Measurements from ENCODE around the gene KDM4C.

DNA sequence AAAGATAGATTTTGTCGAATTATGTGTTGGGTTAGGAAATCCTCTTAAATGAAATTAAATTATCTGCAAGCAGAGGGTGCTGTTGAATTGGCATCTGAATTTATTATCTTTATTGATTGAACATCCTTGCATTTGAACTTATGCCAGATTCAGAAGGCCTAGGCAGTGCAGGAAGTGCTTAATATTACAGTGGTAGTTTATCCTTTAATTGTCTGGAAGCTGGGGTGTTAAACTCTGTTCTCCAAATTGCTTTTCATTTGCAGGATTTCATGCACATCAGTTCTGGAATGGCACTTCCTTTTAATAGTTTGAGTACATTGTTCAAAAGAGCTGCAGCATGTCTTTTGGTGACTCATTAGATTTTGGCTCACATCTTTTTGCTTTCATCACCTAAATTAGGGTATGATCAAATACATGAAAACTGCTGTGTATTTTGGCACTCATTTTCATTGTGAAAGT is 186.3 kb downstream of the KDM4C start:
- TF ChIP-seq, protein P1, sequence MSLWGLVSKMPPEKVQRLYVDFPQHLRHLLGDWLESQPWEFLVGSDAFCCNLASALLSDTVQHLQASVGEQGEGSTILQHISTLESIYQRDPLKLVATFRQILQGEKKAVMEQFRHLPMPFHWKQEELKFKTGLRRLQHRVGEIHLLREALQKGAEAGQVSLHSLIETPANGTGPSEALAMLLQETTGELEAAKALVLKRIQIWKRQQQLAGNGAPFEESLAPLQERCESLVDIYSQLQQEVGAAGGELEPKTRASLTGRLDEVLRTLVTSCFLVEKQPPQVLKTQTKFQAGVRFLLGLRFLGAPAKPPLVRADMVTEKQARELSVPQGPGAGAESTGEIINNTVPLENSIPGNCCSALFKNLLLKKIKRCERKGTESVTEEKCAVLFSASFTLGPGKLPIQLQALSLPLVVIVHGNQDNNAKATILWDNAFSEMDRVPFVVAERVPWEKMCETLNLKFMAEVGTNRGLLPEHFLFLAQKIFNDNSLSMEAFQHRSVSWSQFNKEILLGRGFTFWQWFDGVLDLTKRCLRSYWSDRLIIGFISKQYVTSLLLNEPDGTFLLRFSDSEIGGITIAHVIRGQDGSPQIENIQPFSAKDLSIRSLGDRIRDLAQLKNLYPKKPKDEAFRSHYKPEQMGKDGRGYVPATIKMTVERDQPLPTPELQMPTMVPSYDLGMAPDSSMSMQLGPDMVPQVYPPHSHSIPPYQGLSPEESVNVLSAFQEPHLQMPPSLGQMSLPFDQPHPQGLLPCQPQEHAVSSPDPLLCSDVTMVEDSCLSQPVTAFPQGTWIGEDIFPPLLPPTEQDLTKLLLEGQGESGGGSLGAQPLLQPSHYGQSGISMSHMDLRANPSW (CRISPR knock-in tag; IDR thresholded peaks at IDR 0.05; ENCODE audit: borderline replicate concordance) = no peak
- TF ChIP-seq ZNF274 (CRISPR knock-in tag; IDR thresholded peaks at IDR 0.05) (no peak), MAZ (IDR thresholded peaks at IDR 0.05; ENCODE audit: borderline replicate concordance, low read depth, low read length) (no peak), MAZ (CRISPR knock-in tag; IDR thresholded peaks at IDR 0.05; ENCODE audit: low read depth) (no peak), CHD2 (IDR thresholded peaks at IDR 0.05; ENCODE audit: low read depth, low read length) (no peak)
- TF ChIP-seq, protein P2, sequence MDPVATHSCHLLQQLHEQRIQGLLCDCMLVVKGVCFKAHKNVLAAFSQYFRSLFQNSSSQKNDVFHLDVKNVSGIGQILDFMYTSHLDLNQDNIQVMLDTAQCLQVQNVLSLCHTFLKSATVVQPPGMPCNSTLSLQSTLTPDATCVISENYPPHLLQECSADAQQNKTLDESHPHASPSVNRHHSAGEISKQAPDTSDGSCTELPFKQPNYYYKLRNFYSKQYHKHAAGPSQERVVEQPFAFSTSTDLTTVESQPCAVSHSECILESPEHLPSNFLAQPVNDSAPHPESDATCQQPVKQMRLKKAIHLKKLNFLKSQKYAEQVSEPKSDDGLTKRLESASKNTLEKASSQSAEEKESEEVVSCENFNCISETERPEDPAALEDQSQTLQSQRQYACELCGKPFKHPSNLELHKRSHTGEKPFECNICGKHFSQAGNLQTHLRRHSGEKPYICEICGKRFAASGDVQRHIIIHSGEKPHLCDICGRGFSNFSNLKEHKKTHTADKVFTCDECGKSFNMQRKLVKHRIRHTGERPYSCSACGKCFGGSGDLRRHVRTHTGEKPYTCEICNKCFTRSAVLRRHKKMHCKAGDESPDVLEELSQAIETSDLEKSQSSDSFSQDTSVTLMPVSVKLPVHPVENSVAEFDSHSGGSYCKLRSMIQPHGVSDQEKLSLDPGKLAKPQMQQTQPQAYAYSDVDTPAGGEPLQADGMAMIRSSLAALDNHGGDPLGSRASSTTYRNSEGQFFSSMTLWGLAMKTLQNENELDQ (CRISPR knock-in tag; IDR thresholded peaks at IDR 0.05; ENCODE audit: borderline replicate concordance) = no peak
